GM12892 (cell line): ENCODE measurements around the gene SLC11A2.

Source experiments
- POLR2A ChIP-seq: IDR thresholded peaks from 2 replicates; pipeline ENCODE4 v1.6.1; 2011; ENCODE audit warnings: low read depth, low read length, control low read depth
- POLR2AphosphoS5 ChIP-seq: IDR thresholded peaks from 2 replicates; pipeline ENCODE4 v1.6.1; 2011; ENCODE audit warnings: low read depth, low read length, control low read depth
- TAF1 ChIP-seq: IDR thresholded peaks from 2 replicates; pipeline ENCODE4 v1.6.1; 2011; ENCODE audit warnings: low read depth, mild to moderate bottlenecking, control low read depth, low read length, borderline replicate concordance

DNA sequence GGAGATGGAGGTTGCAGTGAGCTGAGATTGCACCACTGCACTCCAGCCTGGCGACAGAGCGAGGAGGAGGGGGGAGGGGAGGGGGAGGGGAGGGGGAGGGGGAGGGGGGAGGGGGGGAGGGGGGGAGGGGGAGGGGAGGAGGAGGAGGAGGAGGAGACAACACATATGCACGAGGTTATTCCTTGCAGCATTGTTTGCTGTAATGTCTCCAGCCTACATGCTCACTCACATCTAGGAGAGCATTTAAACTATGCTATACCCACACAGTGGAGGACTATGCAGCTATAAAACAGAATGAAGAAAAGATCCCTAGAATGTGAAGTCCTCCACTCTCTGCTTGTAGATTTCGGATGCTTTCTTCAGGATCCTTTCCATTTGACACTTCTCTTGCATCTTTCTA lies 77.4 kb downstream of the SLC11A2 start:
- TF ChIP-seq POLR2AphosphoS5 (no peak), POLR2A (no peak), TAF1 (no peak)
